ENCODE data around the gene FLII. TPM values are rescaled to one million over a fixed set of nuclear protein-coding genes. Genes with fewer than 3 reads are reported as not detected.

Gene FLII
- total and polyA plus RNA-seq, 2 of the 13 experiments (the other 11 are each of a cell fraction or from before 2014, with no cell fraction given): 130 to 303 TPM

DNA sequence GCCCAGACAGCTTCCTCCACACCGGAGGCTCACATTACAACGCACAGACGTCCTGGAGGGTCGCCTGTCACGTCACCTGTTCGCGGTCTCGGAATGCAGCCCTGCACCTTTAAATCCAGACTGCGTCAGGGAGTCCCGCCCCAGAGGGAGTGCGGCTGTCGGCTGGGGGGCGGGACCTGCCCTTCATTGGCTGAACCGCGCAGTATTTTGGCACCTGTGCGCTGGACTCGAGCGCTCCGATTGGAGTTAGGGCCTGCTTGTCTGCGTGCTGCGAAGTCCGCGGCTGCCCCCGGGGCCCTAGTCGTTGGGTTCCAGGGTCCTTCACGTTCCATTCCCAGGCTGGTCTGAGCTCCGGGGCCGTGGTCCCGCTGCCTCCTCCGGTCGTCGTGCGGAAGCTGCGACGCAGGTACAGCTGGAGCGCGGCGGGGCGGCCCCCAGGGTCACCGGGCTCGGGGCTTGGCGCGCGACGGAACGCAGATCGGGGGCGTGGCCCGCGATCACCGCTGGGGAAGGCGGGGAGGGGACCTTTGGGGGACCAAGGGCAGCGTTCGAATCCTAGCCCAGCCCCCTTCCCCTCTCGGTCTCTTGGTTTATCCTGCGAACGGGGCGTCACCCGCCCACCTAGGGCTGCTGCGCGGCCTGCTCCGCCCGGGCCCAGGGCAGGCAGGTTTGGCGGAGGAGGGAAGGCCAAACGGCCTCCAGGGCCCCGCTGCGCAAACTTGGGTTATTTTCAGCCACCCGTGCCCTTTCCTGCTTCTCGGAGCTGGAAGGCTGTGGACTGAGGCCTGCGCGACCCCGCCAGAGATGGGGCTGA is 2.0 kb upstream of the FLII start, which contains the start of gene MIEF2 (continued):
- TF ChIP-seq, protein P1, sequence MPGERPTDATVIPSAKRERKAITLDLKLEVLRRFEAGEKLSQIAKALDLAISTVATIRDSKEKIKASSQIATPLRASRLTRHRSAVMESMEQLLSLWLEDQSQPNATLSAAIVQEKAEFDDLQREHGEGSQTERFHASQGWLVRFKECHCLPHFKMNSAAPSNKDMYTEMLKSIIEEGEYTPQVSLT (CRISPR knock-in tag; IDR thresholded peaks at IDR 0.05; ENCODE audit: borderline replicate concordance, low read depth): no peak
- TF ChIP-seq, protein P2, sequence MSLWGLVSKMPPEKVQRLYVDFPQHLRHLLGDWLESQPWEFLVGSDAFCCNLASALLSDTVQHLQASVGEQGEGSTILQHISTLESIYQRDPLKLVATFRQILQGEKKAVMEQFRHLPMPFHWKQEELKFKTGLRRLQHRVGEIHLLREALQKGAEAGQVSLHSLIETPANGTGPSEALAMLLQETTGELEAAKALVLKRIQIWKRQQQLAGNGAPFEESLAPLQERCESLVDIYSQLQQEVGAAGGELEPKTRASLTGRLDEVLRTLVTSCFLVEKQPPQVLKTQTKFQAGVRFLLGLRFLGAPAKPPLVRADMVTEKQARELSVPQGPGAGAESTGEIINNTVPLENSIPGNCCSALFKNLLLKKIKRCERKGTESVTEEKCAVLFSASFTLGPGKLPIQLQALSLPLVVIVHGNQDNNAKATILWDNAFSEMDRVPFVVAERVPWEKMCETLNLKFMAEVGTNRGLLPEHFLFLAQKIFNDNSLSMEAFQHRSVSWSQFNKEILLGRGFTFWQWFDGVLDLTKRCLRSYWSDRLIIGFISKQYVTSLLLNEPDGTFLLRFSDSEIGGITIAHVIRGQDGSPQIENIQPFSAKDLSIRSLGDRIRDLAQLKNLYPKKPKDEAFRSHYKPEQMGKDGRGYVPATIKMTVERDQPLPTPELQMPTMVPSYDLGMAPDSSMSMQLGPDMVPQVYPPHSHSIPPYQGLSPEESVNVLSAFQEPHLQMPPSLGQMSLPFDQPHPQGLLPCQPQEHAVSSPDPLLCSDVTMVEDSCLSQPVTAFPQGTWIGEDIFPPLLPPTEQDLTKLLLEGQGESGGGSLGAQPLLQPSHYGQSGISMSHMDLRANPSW (CRISPR knock-in tag; IDR thresholded peaks at IDR 0.05; ENCODE audit: borderline replicate concordance): no peak
- TF ChIP-seq TP53 (CRISPR knock-in tag; conservative IDR thresholded peaks at IDR 0.05) (no peak), ZNF256 (CRISPR knock-in tag; conservative IDR thresholded peaks at IDR 0.05) (no peak), U2AF1 (optimal IDR thresholded peaks at IDR 0.05; ENCODE audit: low read depth, low read length) (no peak), ZNF660 (CRISPR knock-in tag; IDR thresholded peaks at IDR 0.05; ENCODE audit: borderline replicate concordance, low read depth) (no peak), SMAD3 (CRISPR knock-in tag; IDR thresholded peaks at IDR 0.05) (peak; percentile 41; the same call in 1 of the 2 replicates), IKZF1 (IDR thresholded peaks at IDR 0.05) (no peak), ERF (CRISPR knock-in tag; IDR thresholded peaks at IDR 0.05) (no peak), CCAR2 (optimal IDR thresholded peaks at IDR 0.05; ENCODE audit: low read depth, low read length) (no peak), ZNF33B (CRISPR knock-in tag; IDR thresholded peaks at IDR 0.05) (peak; percentile 82; the same call in 1 of the 2 replicates), HNF4A (CRISPR knock-in tag; IDR thresholded peaks at IDR 0.05) (no peak; the same call in none of the 2 replicates), HMG20B (CRISPR knock-in tag; conservative IDR thresholded peaks at IDR 0.05) (no peak), WIZ (CRISPR knock-in tag; IDR thresholded peaks at IDR 0.05) (0 out of 2 replicates have a peak, but pooled peaks have one; percentile 24), ZSCAN9 (CRISPR knock-in tag; IDR thresholded peaks at IDR 0.05; ENCODE audit: borderline replicate concordance) (no peak), ZNF350 (CRISPR knock-in tag; IDR thresholded peaks at IDR 0.05; ENCODE audit: borderline replicate concordance, low read depth) (peak; percentile 40)
- TF ChIP-seq, protein P3, sequence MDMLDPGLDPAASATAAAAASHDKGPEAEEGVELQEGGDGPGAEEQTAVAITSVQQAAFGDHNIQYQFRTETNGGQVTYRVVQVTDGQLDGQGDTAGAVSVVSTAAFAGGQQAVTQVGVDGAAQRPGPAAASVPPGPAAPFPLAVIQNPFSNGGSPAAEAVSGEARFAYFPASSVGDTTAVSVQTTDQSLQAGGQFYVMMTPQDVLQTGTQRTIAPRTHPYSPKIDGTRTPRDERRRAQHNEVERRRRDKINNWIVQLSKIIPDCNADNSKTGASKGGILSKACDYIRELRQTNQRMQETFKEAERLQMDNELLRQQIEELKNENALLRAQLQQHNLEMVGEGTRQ (IDR thresholded peaks at IDR 0.05; ENCODE audit: low read depth, low read length): no peak
- TF ChIP-seq, protein P3 (CRISPR knock-in tag; IDR thresholded peaks at IDR 0.05; ENCODE audit: borderline replicate concordance): peak; percentile 31; the same call in 1 of the 2 replicates
- TF ChIP-seq, protein P4, sequence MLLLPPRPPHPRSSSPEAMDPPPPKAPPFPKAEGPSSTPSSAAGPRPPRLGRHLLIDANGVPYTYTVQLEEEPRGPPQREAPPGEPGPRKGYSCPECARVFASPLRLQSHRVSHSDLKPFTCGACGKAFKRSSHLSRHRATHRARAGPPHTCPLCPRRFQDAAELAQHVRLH (CRISPR knock-in tag; IDR thresholded peaks at IDR 0.05; ENCODE audit: borderline replicate concordance, low read depth): peak; percentile 75; the same call in 1 of the 2 replicates
- TF ChIP-seq, protein P5, sequence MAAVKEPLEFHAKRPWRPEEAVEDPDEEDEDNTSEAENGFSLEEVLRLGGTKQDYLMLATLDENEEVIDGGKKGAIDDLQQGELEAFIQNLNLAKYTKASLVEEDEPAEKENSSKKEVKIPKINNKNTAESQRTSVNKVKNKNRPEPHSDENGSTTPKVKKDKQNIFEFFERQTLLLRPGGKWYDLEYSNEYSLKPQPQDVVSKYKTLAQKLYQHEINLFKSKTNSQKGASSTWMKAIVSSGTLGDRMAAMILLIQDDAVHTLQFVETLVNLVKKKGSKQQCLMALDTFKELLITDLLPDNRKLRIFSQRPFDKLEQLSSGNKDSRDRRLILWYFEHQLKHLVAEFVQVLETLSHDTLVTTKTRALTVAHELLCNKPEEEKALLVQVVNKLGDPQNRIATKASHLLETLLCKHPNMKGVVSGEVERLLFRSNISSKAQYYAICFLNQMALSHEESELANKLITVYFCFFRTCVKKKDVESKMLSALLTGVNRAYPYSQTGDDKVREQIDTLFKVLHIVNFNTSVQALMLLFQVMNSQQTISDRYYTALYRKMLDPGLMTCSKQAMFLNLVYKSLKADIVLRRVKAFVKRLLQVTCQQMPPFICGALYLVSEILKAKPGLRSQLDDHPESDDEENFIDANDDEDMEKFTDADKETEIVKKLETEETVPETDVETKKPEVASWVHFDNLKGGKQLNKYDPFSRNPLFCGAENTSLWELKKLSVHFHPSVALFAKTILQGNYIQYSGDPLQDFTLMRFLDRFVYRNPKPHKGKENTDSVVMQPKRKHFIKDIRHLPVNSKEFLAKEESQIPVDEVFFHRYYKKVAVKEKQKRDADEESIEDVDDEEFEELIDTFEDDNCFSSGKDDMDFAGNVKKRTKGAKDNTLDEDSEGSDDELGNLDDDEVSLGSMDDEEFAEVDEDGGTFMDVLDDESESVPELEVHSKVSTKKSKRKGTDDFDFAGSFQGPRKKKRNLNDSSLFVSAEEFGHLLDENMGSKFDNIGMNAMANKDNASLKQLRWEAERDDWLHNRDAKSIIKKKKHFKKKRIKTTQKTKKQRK (IDR thresholded peaks at IDR 0.05; ENCODE audit: low read length): no peak

All from HepG2 (cell line).